Stimulated activated CD8-positive, alpha-beta memory T cell treated with anti-CD3 and anti-CD28 coated beads, Interleukin-7, amount 100 ng/mL, for 24 hours (primary cell): Measurements from ENCODE around the gene NMUR2.

Experiments used
- DNase-seq: peaks from one replicate; pipeline ENCODE4 v3.0.0-alpha.2; 2020; ENCODE audit warnings: low read depth

The NMUR2 gene

DNA sequence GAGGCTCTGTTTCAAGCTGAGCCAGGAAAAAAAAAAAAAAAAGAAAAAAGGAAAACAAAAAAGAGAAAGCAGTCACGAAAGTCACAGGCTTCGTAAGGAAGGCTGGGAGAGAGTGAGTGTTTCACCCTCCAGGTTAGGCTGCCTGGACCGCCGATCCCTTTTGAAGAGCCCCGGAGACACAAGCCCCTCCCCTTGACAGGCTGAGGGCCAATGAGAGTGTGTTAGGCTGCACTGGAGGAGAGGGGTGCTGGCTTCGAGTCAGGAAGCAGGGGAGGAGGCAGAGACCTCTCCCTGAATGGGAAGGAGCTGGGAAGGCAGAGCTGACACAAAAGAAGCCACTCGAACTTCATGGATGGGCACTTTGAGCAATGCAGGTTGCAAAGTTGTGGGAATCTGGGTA, at the start of gene NMUR2:
Gene NMUR2, minus strand, starts transcription at position 135 of the 400 bp plus-strand sequence. CDS start 166 bp downstream, outside the sequence.
- DNase-seq = no peak

GRCh38 chr5:152443935-152444334, 38.9 kb upstream of the NMUR2 start:
- no peak for DNase-seq

DNA sequence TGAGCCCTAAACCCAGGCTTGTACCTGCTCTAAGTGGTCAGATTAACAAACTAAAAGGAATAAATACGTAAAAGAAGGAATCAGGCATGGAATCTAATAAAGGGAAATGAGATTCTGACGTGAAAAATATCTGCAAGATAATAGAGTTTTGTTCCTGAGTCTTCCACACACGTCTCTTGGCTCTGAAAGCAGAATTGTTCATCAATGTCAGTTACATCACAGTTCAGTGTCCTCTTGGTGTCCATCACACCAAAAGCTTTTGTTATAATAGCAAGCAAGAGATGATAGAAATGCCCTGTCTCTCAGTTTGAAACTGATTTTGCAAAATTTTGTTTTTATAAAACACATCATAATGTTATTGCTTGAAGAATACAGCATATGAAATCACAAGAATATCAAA, 34.7 kb upstream of the NMUR2 start:
- no peak for DNase-seq

DNA sequence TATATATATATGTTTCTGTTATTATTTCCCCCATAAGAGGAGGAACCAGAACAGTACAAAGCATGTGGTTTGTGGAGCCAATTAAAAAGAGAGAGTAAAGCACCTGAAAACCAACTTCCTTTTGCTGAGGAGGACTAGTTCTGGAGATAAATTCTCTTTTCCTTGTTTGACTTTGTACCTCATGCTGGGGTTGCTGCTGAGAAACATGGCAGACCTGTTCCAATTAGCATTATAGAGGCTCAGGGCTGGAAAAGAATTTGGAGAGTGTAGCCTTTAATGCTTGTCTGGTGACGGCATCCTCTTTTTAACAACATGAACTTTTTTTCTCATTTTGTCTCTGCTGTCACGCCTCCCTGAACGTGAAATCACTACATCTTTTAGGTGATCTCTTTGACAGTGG, 32.8 kb upstream of the NMUR2 start:
- no peak for DNase-seq

DNA sequence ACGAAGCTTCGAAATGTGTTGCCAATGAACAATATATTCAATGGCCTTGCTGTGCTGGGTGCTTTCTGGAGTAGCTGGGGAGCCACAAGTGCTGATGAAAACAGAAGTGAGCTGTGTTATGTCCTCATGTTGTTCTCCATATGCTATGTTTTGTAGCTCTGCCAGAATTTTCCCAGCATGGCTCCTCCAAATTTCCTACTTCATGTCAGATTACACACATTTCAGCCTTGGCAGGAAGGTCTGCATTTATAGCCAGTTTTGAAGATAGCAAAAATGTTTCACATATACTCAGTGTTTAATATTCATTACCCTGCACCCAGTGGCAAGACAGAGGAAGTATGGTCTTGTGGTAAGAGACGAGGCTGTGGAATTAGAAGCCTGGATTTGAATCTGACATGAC, 22.6 kb upstream of the NMUR2 start:
- DNase-seq = no peak

GRCh38 chr5:152425083-152425482, 20.0 kb upstream of the NMUR2 start:
- no peak for DNase-seq

GRCh38 chr5:152424501-152424900, 19.4 kb upstream of the NMUR2 start:
- DNase-seq = no peak

- DNase-seq = no peak
Measured at GRCh38 chr5:152422081-152422480, 17.0 kb upstream of the NMUR2 start.

- no peak for DNase-seq
Measured at GRCh38 chr5:152412129-152412528, 7.0 kb upstream of the NMUR2 start.

DNA sequence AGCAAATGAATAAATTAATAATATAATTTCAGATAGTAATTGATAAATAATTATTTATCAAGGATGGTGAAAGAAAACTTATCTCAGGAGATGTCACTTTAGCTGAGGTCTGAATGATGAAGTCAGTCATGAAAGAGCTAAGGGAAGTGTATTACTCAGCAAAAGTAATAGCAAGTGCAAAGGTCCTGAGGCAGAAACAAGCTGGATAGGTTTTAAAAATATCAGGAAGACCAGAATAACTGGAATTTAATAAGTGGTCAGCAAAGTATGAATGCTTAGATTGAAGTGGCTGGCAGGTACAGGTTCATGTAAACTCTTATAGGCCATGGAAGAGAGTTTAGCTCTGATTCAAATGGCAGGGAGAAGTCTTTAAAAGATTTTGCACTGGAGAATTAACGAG, 1.0 kb upstream of the NMUR2 start:
- DNase-seq = no peak

GRCh38 chr5:152404494-152404893, 585 bp downstream of the NMUR2 start:
- no peak for DNase-seq

DNA sequence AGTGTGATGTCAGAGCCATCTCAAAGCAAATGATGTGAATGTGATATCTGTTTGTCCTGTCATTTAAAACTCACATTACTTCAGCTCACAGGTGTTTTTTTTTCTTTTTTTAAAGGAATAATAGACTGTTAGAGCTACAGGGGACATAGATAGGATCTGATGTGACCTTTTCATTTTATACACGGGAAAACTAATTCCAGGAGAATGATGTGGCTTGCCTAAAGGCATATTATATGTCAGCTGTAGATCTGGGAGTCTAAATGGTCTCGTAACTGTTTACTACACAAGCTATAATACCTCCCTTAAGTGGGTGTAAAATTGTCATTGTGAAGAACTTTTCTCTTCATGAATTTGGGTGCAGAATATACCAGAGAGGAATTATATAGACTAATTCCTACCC, 2.0 kb downstream of the NMUR2 start:
- no peak for DNase-seq

- no peak for DNase-seq
Measured at GRCh38 chr5:152400846-152401245, 4.2 kb downstream of the NMUR2 start.

DNA sequence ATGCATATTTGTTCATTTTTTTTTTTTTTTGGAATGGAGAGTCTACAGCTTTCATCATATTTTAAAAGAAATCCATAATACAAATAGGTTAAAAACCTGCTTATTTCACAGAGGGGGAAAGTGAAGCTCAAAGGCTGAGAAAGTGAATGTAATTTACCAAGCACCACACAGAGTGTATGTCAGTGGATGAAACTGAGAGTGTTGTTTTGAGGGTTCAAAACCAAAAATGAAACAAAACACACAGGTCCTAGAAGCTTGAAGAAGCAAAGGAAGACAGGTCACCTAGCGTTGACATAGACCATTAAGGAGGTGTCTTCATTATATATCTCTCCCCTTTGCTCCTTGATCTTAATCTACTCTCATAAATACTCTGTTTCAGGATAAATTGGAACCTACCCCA, 7.5 kb downstream of the NMUR2 start:
- DNase-seq = no peak

- no peak for DNase-seq
Measured at GRCh38 chr5:152393441-152393840, 11.6 kb downstream of the NMUR2 start.

- DNase-seq = no peak
Measured at GRCh38 chr5:152389208-152389849, 15.8 kb downstream of the NMUR2 start.

DNA sequence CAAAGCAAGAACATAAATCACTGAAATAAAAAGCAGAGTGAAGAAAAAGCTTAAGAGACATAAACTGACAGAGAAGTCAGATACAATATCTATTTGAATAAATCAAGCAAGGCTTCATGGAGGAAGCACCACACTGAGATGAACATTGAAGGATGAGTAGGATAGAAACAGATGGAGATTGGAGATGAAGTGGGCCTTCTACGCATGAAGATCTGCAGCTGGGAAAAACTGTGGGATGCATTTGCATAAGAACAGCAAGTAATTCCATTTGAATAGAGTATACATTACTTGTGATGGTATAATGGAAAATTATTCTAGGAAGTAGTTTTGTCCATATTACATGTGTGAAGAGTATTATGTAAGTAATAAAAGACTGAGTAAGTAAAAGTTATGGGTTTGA, 16.5 kb downstream of the NMUR2 start:
- no peak for DNase-seq

DNA sequence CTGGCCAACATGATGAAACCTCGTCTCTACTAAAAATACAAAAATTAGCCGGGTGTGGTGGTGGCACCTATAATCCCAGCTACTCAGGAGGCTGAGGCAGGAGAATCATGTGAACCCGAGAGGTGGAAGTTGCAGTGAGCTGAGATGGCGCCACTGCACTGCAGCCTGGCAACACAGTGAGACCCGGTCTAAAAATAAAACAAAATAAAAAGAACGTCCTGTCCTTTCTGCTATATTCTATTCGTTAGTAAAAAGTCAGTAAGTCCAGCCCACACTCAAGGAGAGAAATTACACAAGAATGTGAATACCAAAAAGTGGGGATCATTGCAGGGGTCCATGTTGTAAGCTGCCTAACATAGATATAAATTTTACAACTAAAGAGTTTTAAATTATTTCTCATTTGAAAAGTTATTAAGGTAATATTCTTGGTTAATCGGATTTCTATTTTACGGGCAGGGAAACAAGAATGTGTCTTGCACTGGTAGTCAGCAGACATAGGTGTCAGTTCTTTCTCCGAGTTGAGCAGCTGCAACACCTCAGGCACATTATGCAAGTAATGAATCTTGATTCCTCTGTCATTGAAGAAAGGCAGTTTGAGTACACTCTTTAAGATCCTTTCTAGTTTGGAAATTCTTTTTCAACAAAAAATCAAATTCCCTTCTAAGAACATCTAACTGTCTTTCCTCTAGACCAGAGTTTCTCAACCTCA, 24.5 kb downstream of the NMUR2 start:
- DNase-seq = no peak

DNA sequence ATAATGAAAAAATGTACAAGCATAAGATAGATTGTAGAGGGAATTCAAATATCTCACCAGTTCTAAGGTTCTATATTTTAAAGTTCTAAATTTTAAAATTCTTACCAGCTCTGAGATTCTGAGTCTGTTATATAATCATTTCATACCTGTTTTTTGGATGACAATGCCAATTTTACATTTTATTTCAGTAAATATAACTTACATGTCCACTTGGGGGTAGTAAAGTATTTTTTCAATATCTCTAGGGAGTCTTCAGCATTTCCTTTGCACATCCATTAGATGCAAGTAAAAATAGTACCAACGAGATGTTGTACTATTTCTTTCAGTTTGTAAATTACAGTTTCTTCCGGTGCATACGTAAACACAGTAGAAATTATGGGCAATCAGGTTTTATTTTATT, 25.7 kb downstream of the NMUR2 start:
- no peak for DNase-seq

- no peak for DNase-seq
Measured at GRCh38 chr5:152378730-152379129, 26.3 kb downstream of the NMUR2 start.

- DNase-seq = no peak
Measured at GRCh38 chr5:152376886-152377285, 28.2 kb downstream of the NMUR2 start.

DNA sequence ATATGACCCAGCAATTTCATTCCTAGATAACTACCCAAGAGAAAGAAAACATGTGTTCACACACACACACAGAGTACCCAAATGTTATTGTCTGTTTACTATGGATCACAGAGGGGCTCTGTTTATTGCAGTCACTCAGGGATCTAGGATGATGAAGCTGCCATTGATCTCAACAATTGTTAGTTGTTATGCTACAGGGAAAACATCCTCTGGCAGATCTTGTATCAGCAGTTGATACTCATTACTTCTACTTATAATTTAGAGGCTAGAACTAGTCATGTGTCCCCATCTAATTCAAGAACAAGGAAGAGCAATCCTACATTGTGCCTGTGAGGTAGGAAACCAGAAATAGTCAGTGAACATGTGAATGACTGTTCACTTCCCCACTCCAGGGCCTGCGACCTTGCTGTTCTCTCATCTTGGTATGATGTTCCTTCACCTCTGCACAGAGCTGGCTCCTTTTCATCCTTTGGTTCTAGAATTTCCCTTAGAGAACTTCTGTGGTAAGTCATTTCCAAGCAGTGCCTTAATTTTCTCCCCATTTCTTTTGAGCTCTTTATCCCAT, 30.3 kb downstream of the NMUR2 start:
- DNase-seq = no peak

DNA sequence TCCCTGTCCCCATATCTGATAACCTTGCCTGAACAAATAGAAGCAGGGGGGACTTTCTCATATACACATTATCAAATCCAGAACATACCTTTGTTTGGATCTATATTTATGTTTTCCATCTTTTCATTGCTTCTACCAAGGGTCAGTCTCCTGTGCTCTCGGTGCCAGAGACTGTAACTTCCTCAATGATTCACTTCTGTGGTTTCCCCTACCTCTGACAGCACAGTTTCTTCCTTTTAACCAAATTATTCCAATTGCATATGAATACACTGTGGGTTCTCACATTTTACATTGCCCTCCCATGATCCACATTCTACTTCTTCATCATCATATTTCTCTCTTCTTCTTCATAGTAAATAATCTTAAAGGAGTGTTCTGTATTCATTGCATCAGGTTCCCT, 32.2 kb downstream of the NMUR2 start:
- no peak for DNase-seq

DNA sequence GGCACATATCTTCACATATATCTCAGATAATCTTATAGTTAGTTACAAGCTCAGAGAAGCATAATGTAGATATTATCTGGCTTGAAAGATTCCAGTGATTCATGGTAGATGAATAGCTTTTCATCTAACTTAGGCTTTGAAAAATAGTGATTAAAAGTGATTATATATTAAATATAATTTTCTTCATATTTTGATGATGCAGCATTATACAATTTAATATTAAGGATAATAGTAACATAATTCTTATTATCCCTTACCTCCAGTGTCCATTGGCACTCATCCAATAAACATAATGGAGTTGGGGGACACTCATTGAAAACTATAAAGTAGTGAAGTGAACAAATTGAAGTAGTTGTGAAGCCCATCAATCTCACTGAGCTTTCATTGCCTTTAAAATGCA, 35.8 kb downstream of the NMUR2 start:
- no peak for DNase-seq
